ENCODE measurements around the gene CEACAM6.
A peak's percentile ranks its signal among the peaks of the same experiment; 100 is the strongest.
"Not testable (repeated sequence)": the region's sequence is repeated elsewhere in the genome, so short reads cannot be mapped to it uniquely, and the experiment has no call there.

Gene CEACAM6

GRCh38 chr19:41753936-41754529 is 1.3 kb upstream of the CEACAM6 start:
- H3K4me3 ChIP-seq (IDR thresholded peaks at IDR 0.05; ENCODE audit: insufficient read depth, low read depth, low read length), result no peak overlapping the region
- TF ChIP-seq CTCF (conservative IDR thresholded peaks at IDR 0.05; ENCODE audit: low read depth, low read length), result peak; percentile 89
- no peaks in the 10 kb centered on the region for H3K4me1 ChIP-seq (ENCODE audit: low read depth, poor library complexity, severe bottlenecking)
- no peaks in the 10 kb centered on the region for H3K79me2 ChIP-seq (ENCODE audit: insufficient read depth, low read depth)
- no peaks in the 10 kb centered on the region for H4K20me1 ChIP-seq (ENCODE audit: insufficient read depth)
- H3K27ac ChIP-seq, result no peak overlapping the region
- no peaks in the 10 kb centered on the region for H3K36me3 ChIP-seq (ENCODE audit: insufficient read depth)
- H3K9ac ChIP-seq, result no peak overlapping the region
- H3K4me2 ChIP-seq, result no peak overlapping the region
- peaks cover 56% of the 10 kb centered on the region for H3K27me3 ChIP-seq (ENCODE audit: insufficient read depth, low read depth)
- no peak overlapping the region for H2AFZ ChIP-seq (ENCODE audit: low read depth)

- H3K4me2 ChIP-seq, result no peak overlapping the region
Measured at GRCh38 chr19:41758846-41759245, 3.5 kb downstream of the CEACAM6 start.

GRCh38 chr19:41767115-41767514 is 11.8 kb downstream of the CEACAM6 start:
- Histone ChIP-seq H3K4me3 (IDR thresholded peaks at IDR 0.05; ENCODE audit: insufficient read depth, low read depth, low read length) (no peak overlapping the region), H3K4me2 (no peak overlapping the region), H4K20me1 (ENCODE audit: insufficient read depth) (no peaks in the 10 kb centered on the region), H3K27ac (no peak overlapping the region), H3K4me1 (ENCODE audit: low read depth, poor library complexity, severe bottlenecking) (no peaks in the 10 kb centered on the region), H3K79me2 (ENCODE audit: insufficient read depth, low read depth) (no peaks in the 10 kb centered on the region), H3K9ac (no peak overlapping the region), H3K27me3 (ENCODE audit: insufficient read depth, low read depth) (peaks cover 74% of the 10 kb centered on the region), H3K36me3 (ENCODE audit: insufficient read depth) (no peaks in the 10 kb centered on the region), H2AFZ (ENCODE audit: low read depth) (no peak overlapping the region)
- no peak for TF ChIP-seq CTCF (conservative IDR thresholded peaks at IDR 0.05; ENCODE audit: low read depth, low read length)

More at GRCh38 chr19:41758846-41759245, 3.5 kb downstream of the CEACAM6 start:
- no peaks in the 10 kb centered on the region for H3K79me2 ChIP-seq (ENCODE audit: insufficient read depth, low read depth)
- H3K9ac ChIP-seq, result no peak overlapping the region
- no peaks in the 10 kb centered on the region for H3K36me3 ChIP-seq (ENCODE audit: insufficient read depth)
- no peak for TF ChIP-seq CTCF (conservative IDR thresholded peaks at IDR 0.05; ENCODE audit: low read depth, low read length)
- H4K20me1 ChIP-seq (ENCODE audit: insufficient read depth), result no peaks in the 10 kb centered on the region
- no peak overlapping the region for H3K4me3 ChIP-seq (IDR thresholded peaks at IDR 0.05; ENCODE audit: insufficient read depth, low read depth, low read length)
- H3K4me1 ChIP-seq (ENCODE audit: low read depth, poor library complexity, severe bottlenecking), result no peaks in the 10 kb centered on the region
- no peak overlapping the region for H2AFZ ChIP-seq (ENCODE audit: low read depth)
- no peak overlapping the region for H3K27ac ChIP-seq
- peaks cover 60% of the 10 kb centered on the region for H3K27me3 ChIP-seq (ENCODE audit: insufficient read depth, low read depth)

GRCh38 chr19:41768105-41768504 is 12.8 kb downstream of the CEACAM6 start:
- H2AFZ ChIP-seq (ENCODE audit: low read depth); H3K79me2 ChIP-seq (ENCODE audit: insufficient read depth, low read depth); H4K20me1 ChIP-seq (ENCODE audit: insufficient read depth); H3K4me2 ChIP-seq; H3K4me1 ChIP-seq (ENCODE audit: low read depth, poor library complexity, severe bottlenecking); H3K4me3 ChIP-seq (IDR thresholded peaks at IDR 0.05; ENCODE audit: insufficient read depth, low read depth, low read length); H3K27ac ChIP-seq; H3K36me3 ChIP-seq (ENCODE audit: insufficient read depth); H3K9ac ChIP-seq: not testable (repeated sequence)
- H3K27me3 ChIP-seq (ENCODE audit: insufficient read depth, low read depth), result peaks cover 73% of the 10 kb centered on the region

- Histone ChIP-seq H3K36me3 (ENCODE audit: insufficient read depth) (no peaks in the 10 kb centered on the region), H3K27me3 (ENCODE audit: insufficient read depth, low read depth) (peaks cover 67% of the 10 kb centered on the region), H4K20me1 (ENCODE audit: insufficient read depth) (no peaks in the 10 kb centered on the region), H3K4me3 (IDR thresholded peaks at IDR 0.05; ENCODE audit: insufficient read depth, low read depth, low read length) (no peak overlapping the region), H3K79me2 (ENCODE audit: insufficient read depth, low read depth) (no peaks in the 10 kb centered on the region), H3K27ac (no peak overlapping the region), H3K4me1 (ENCODE audit: low read depth, poor library complexity, severe bottlenecking) (peaks cover 7% of the 10 kb centered on the region), H3K4me2 (no peak overlapping the region), H3K9ac (no peak overlapping the region), H2AFZ (ENCODE audit: low read depth) (no peak overlapping the region)
- TF ChIP-seq CTCF (conservative IDR thresholded peaks at IDR 0.05; ENCODE audit: low read depth, low read length), result no peak
Measured at GRCh38 chr19:41769608-41770007, 14.3 kb downstream of the CEACAM6 start.

All from KMS-11 (cell line).